Vagina (tissue), 2 donors: Measurements from ENCODE around the gene RNF135. TPM values are rescaled to one million over a fixed set of nuclear protein-coding genes. Genes with fewer than 3 reads are reported as not detected.
"Not testable (repeated sequence)": the region's sequence is repeated elsewhere in the genome, so short reads cannot be mapped to it uniquely, and the experiment has no call there.

Experiments
- DNase-seq, 2 donors: peaks; one replicate each; pipeline ENCODE4 v3.0.0-alpha.2; 2017; ENCODE audit errors: extremely low spot score in 2 of 2
- H3K27ac ChIP-seq: fragments of 200-600 bp; sonication (generic); one replicate; pipeline ENCODE4 v1.5.1; 2019
- H3K27me3 ChIP-seq: fragments of 200-600 bp; sonication (generic); one replicate; pipeline ENCODE4 v1.5.1; 2019
- H3K36me3 ChIP-seq, 2 donors: fragments of 200-600 bp; sonication (generic); one replicate each; pipeline ENCODE4 v1.5.1; 2017 to 2019
- H3K4me1 ChIP-seq: fragments of 200-600 bp; sonication (generic); one replicate; pipeline ENCODE4 v1.5.1; 2019
- H3K4me3 ChIP-seq, 2 donors: fragments of 200-600 bp; sonication (generic); 1 replicate in 1 of 2; 2 replicates in 1 of 2; pipeline ENCODE4 v1.5.1; 2016 to 2019
- H3K9me3 ChIP-seq: fragments of 200-600 bp; sonication (generic); one replicate; pipeline ENCODE4 v1.5.1; 2019
- POLR2A ChIP-seq, 2 donors: fragments of 450-650 bp; IDR thresholded peaks; one replicate each; pipeline ENCODE4 v1.6.1; 2017; ENCODE audit warnings: antibody characterized with exemption in 2 of 2, mild to moderate bottlenecking in 2 of 2, moderate library complexity in 2 of 2
- POLR2AphosphoS5 ChIP-seq, 2 donors: sonication (generic); formaldehyde crosslinking; IDR thresholded peaks; one replicate each; pipeline ENCODE4 v1.9.0; 2017; ENCODE audit warnings: antibody characterized with exemption in 2 of 2, mild to moderate bottlenecking in 2 of 2, low read depth in 1 of 2; ENCODE audit not compliant: insufficient read depth in 1 of 2
- intact Hi-C: fragments of 100-400 bp; cut with DNase I; formaldehyde crosslinking; loops from one replicate; pipeline ENCODE4 v1.15.1; 2023
- total RNA-seq: library from RNA; depleted of rRNA; stranded (reverse); fragments of >200 nt; gene quantifications from one replicate; pipeline ENCODE4 v1.2.3, GENCODE V29; 2016
- TF ChIP-seq, protein P1 (sequence below), 3 experiments: fragments of 450-650 bp in 2 of 3; fragments of 200-600 bp in 1 of 3; sonication (generic) in 1 of 3; IDR thresholded peaks; one replicate each; pipeline ENCODE4 v1.5.1; 2017 to 2019; ENCODE audit warnings: antibody characterized with exemption in 3 of 3, mild to moderate bottlenecking in 2 of 3, moderate library complexity in 2 of 3

Gene RNF135
- total RNA-seq, 1 donor from 2014 or later, result 21.1 TPM

DNA sequence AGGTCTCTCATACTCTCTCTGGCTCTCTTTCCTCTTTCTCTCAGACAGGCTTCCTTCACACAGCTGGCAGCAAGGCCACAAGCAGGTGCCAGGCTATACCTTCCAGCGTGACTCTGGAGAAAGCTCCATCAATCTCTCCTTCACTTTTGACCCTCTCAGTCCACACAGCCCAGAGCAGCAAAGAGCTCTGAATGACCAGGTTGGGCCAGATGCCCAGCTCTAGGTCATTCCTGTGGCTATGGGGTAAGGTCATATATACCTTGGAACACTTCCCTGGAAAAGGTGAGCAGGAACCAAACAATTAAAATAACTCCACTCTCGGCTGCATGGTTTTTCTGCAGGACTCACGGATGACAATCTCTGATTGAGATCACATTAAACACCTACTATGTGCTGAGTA lies 40.3 kb upstream of the RNF135 start:
- Histone ChIP-seq H3K4me1 (no peaks in the 10 kb centered on the region), H3K4me3 (no peak overlapping the region), H3K9me3 (no peaks in the 10 kb centered on the region), H3K27ac (no peak overlapping the region), H3K36me3 (no peaks in the 10 kb centered on the region), H3K27me3 (no peaks in the 10 kb centered on the region)
- intact Hi-C loops, result no loop called here
- no peak for DNase-seq
- TF ChIP-seq, protein P1, sequence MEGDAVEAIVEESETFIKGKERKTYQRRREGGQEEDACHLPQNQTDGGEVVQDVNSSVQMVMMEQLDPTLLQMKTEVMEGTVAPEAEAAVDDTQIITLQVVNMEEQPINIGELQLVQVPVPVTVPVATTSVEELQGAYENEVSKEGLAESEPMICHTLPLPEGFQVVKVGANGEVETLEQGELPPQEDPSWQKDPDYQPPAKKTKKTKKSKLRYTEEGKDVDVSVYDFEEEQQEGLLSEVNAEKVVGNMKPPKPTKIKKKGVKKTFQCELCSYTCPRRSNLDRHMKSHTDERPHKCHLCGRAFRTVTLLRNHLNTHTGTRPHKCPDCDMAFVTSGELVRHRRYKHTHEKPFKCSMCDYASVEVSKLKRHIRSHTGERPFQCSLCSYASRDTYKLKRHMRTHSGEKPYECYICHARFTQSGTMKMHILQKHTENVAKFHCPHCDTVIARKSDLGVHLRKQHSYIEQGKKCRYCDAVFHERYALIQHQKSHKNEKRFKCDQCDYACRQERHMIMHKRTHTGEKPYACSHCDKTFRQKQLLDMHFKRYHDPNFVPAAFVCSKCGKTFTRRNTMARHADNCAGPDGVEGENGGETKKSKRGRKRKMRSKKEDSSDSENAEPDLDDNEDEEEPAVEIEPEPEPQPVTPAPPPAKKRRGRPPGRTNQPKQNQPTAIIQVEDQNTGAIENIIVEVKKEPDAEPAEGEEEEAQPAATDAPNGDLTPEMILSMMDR (IDR thresholded peaks at IDR 0.05), result no peak
- TF ChIP-seq POLR2A (IDR thresholded peaks at IDR 0.05), result no peak
- TF ChIP-seq POLR2AphosphoS5 (IDR thresholded peaks at IDR 0.05; ENCODE audit: insufficient read depth in 1 of 2, low read depth in 1 of 2), result no peak

GRCh38 chr17:30931582-30931981 lies 39.3 kb upstream of the RNF135 start:
- H3K9me3 ChIP-seq, H3K4me3 ChIP-seq, DNase-seq, intact Hi-C loops, H3K27me3 ChIP-seq, H3K36me3 ChIP-seq, H3K27ac ChIP-seq, H3K4me1 ChIP-seq: not testable (repeated sequence)

DNA sequence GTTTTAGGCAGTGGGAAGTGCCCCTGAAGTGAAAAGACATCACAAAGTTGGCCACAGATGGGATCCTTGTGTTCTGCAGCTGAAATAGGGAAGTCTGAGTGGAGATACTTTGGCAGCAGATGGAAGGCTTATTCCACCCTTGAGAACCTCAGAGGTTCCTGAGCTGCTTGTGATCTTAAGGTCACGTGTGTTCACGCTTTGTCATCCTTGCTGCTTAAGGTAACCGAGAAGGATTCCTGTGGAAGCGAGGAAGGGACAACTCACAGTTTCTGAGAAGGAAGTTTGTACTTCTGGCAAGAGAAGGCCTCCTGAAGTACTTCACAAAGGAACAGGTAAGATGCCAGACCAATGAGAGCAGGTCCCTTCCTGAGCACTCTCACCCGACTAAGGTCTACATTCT lies 36.9 kb upstream of the RNF135 start:
- Histone ChIP-seq H3K27me3 (no peaks in the 10 kb centered on the region), H3K4me1 (no peaks in the 10 kb centered on the region), H3K4me3 (no peak overlapping the region), H3K9me3 (no peaks in the 10 kb centered on the region), H3K27ac (no peak overlapping the region), H3K36me3 (no peaks in the 10 kb centered on the region)
- TF ChIP-seq POLR2A (IDR thresholded peaks at IDR 0.05), result no peak
- no peak for TF ChIP-seq POLR2AphosphoS5 (IDR thresholded peaks at IDR 0.05; ENCODE audit: insufficient read depth in 1 of 2, low read depth in 1 of 2)
- TF ChIP-seq, protein P1 (IDR thresholded peaks at IDR 0.05), result no peak
- intact Hi-C loops, result no loop called here
- DNase-seq, result no peak

DNA sequence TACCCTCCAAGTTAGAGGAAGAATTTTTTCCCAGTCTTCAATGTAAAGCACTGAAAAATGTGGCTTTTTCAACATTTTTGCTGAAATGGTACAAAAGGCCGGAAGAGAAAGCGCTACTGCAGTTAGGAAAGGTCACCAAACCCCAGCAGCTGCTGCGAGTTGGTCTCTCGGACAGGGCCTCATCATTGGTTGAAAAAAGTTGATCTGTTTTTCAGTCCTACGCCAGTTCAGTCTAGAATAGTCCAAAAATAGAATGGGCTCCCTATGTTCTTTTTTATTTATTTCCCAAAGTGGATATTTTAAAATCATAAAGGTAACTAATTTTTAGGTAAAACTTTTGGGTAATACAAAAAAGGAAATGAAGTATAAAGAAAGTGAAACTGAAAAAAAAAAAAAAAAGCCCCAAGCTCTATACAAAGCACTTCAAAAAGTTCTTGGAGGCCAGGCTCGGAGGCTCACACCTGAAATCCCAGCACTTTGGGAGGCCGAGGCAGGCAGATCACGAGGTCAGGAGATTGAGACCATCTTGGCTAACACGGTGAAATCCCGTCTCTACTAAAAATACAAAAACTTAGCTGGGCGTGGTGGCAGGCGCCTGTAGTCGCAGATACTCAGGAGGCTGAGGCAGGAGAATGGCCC lies 31.7 kb upstream of the RNF135 start:
- Histone ChIP-seq H3K27me3 (no peaks in the 10 kb centered on the region), H3K4me3 (no peak overlapping the region), H3K9me3 (no peaks in the 10 kb centered on the region), H3K36me3 (no peaks in the 10 kb centered on the region), H3K4me1 (no peaks in the 10 kb centered on the region), H3K27ac (no peak overlapping the region)
- TF ChIP-seq POLR2A (IDR thresholded peaks at IDR 0.05) (no peak), POLR2AphosphoS5 (IDR thresholded peaks at IDR 0.05; ENCODE audit: insufficient read depth in 1 of 2, low read depth in 1 of 2) (no peak)
- TF ChIP-seq, protein P1 (IDR thresholded peaks at IDR 0.05), result no peak
- intact Hi-C loops, result no loop called here
- DNase-seq, result no peak

DNA sequence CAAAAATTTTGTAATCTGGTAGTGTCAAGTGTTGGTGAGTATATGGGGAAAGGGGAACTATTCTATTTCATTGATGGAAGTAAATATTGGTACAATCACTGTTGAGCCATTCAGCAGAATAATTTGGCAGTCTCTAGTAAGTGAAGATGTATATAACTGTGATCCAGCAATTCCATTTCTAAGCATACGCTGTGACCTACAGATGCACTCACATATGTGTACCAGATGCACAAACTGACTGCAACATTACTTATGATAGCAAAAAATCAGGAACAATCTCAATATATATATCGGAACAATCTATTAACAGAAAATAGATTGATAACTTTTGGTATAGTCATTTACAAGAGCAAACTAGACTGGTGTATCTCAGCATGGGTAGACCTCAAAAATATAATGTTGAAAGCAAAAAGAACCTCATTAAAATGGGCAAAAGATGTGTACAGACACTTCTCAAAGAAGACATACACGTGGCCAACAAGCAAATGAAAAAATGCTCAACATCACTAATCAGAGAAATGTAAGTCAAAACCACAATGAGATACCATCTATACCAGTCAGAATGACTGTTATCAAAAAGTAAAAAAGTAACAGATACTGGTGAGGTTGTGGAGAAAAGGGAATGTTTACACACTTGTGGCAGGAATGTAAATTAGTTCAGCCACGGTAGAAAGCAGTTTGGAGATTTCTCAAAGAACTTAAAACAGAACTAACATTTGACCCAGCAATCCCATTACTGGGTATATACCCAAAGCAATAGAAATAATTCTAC lies 28.3 kb upstream of the RNF135 start:
- H3K4me3 ChIP-seq, result no peak overlapping the region
- no peak overlapping the region for H3K27ac ChIP-seq
- no peak for DNase-seq
- H3K9me3 ChIP-seq, result no peaks in the 10 kb centered on the region
- H3K27me3 ChIP-seq, result no peaks in the 10 kb centered on the region
- TF ChIP-seq, protein P1 (IDR thresholded peaks at IDR 0.05), result no peak
- no peak for TF ChIP-seq POLR2A (IDR thresholded peaks at IDR 0.05)
- no peak for TF ChIP-seq POLR2AphosphoS5 (IDR thresholded peaks at IDR 0.05; ENCODE audit: insufficient read depth in 1 of 2, low read depth in 1 of 2)
- H3K4me1 ChIP-seq, result no peaks in the 10 kb centered on the region
- H3K36me3 ChIP-seq, result no peaks in the 10 kb centered on the region
- intact Hi-C loops, result no loop called here
